Psoas muscle (tissue), 8 donors: ENCODE results near the gene MTPN. TPM values are rescaled to one million over a fixed set of nuclear protein-coding genes. Genes with fewer than 3 reads are reported as not detected.
A peak's percentile ranks its signal among the peaks of the same experiment; 100 is the strongest.

Source experiments
- ATAC-seq, 4 donors: fragments of 200-7000 bp; cut with Tn5 transposase; one replicate each; pipeline ENCODE4 v1.9.1; 2020; ENCODE audit warnings: moderate library complexity in 3 of 4, mild to moderate bottlenecking in 2 of 4
- DNase-seq, 2 donors: peaks; one replicate each; pipeline ENCODE4 v3.0.0-alpha.2; 2020
- H3K27ac ChIP-seq: fragments of 200-600 bp; one replicate; pipeline ENCODE4 v1.8.0; 2022
- H3K27me3 ChIP-seq, 3 donors: fragments of 200-600 bp in 1 of 3; one replicate each; pipeline versions ENCODE4 v1.6.1 to v1.8.0; 2013 to 2022; ENCODE audit warnings: low read length in 2 of 3, mild to moderate bottlenecking in 2 of 3, moderate library complexity in 1 of 3; ENCODE audit not compliant: insufficient read depth in 3 of 3
- H3K36me3 ChIP-seq, 2 donors: fragments of 200-600 bp in 1 of 2; one replicate each; pipeline versions ENCODE4 v1.6.1 to v1.8.0; 2013 to 2022; ENCODE audit warnings: low read depth in 1 of 2, mild to moderate bottlenecking in 1 of 2, moderate library complexity in 1 of 2; ENCODE audit not compliant: insufficient read depth in 1 of 2
- H3K4me1 ChIP-seq: fragments of 200-600 bp; one replicate; pipeline ENCODE4 v1.8.0; 2022
- H3K4me3 ChIP-seq: fragments of 200-600 bp; one replicate; pipeline ENCODE4 v1.8.0; 2022; ENCODE audit warnings: mild to moderate bottlenecking
- H3K9me3 ChIP-seq: fragments of 200-600 bp; one replicate; pipeline ENCODE4 v1.8.0; 2022
- WGBS, 3 donors: extraction: QIAGEN DNeasy Blood & Tissue Kit; methylation state at CpG; one replicate each; pipeline versions ENCODE4 v1.1.6 to v1.1.7; 2013; 5-methylcytosine and 5-hydroxymethylcytosine counted together
- intact Hi-C, 2 donors: fragments of 100-400 bp; cut with DNase I; formaldehyde crosslinking; loops; one replicate each; pipeline versions ENCODE4 v1.11.0 to v1.14.2; 2022
- polyA plus RNA-seq, 3 donors: library from polyadenylated mRNA; stranded (reverse); fragments of 200-250 nt; gene quantifications; one replicate each; pipeline ENCODE4 v1.2.3, GENCODE V29; 2013
- total RNA-seq, 4 donors: library from RNA; stranded (reverse); fragmentation: NEBNext Ultra II Directional in 2 of 4; extraction: Animal tissue kit (Norgen Biotek cat#: 25700) in 2 of 4; gene quantifications; one replicate each; pipeline versions ENCODE4 v1.2.1 to v1.2.4, GENCODE V29; 2021 to 2023
- TF ChIP-seq, protein P1 (sequence below): fragments of 200-600 bp; IDR thresholded peaks from one replicate; pipeline ENCODE4 v1.8.0; 2022; ENCODE audit warnings: antibody characterized with exemption
- donor health status: healthy with polysubstance abuse.
- donor health status: DM: no; HTN: no; CAD: no; lungs with moderate emphysema.
- donor health status: Bipolar disorder and iron deficiency.
- donor health status: healthy.
- donor health status: DM: yes; HTN: yes; CAD: no.
- donor health status: DM: no; HTN: no; CAD: no.
- donor health status: DM: no; HTN: no; CAD: no.
- donor health status: DM: yes; HTN: yes; CAD: no.

MTPN gene
- total and polyA plus RNA-seq, 7 donors: 41.4 to 107 (median 62.4) TPM

DNA sequence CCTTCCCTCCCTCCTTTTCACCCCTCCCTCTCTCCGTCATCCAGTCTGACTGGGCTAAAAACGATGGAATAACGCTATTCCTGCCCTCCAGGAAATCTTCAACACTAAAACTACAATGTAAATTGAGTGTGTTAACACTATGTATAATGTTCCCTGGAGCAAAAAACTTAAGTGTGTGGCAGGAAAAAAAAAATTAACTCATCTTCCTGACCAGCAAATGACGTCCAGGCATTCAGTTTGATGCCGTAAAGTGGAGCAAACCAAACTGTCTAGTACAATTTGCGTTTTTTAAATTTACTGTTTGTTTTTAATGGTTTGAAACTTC lies 545 bp upstream of the MTPN start:
- Histone ChIP-seq H3K9me3 (no peaks in the 10 kb centered on the region), H3K27ac (peak overlapping the region; percentile 91), H3K4me3 (peak overlapping the region; percentile 93), H3K36me3 (peaks cover 0 to 6% of the 10 kb centered on the region in 2 donors), H3K27me3 (no peaks in the 10 kb centered on the region), H3K4me1 (peaks cover 49% of the 10 kb centered on the region)
- intact Hi-C loops: loop anchor here (5.0 to 10.0 kb wide), 2 partner anchors 313 to 315 kb away; partner anchors contain the start of gene STMP1 (in 2 of the 2)
- WGBS, 3 donors: 58 to 67% (median 62%) methylated on average over 6 of the region's 6 CpGs
- TF ChIP-seq, protein P1, sequence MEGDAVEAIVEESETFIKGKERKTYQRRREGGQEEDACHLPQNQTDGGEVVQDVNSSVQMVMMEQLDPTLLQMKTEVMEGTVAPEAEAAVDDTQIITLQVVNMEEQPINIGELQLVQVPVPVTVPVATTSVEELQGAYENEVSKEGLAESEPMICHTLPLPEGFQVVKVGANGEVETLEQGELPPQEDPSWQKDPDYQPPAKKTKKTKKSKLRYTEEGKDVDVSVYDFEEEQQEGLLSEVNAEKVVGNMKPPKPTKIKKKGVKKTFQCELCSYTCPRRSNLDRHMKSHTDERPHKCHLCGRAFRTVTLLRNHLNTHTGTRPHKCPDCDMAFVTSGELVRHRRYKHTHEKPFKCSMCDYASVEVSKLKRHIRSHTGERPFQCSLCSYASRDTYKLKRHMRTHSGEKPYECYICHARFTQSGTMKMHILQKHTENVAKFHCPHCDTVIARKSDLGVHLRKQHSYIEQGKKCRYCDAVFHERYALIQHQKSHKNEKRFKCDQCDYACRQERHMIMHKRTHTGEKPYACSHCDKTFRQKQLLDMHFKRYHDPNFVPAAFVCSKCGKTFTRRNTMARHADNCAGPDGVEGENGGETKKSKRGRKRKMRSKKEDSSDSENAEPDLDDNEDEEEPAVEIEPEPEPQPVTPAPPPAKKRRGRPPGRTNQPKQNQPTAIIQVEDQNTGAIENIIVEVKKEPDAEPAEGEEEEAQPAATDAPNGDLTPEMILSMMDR: no peak
- ATAC-seq (peak in 1 of 4 donors; percentile 10), DNase-seq (no peak)

DNA sequence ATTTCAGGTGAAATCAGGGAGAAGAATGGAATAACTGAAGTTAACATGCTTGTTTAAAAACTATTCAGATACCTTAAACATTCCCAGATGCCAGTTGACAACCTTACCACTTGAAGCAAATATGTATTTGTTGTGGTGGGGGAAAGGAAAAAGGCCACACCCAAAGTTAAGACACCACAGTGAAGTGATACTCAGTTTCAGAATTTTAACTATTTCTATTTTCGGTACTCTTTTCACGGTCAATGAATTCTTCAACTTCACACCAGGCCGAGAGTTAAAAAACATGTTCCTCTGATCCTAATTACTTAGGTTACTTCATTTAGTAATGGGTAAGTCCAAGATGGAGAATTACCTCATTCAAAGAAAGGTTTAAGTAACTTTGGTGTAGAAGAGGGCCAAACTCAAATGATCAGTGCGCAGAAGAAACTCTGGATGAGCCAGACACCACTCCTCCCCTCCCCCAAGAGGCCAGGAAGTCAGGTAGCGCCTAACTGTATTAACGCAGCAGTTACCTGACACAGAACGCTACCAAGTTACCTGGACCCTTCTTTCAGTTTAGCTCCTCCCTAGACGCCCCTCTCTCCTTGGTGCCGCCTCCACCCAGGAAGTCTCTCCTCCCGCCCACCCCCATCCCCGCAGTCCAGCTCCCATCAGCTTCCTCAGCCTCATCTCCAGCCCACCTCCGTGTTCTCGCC lies 700 bp downstream of the MTPN start:
- intact Hi-C loops: loop anchor here (5.0 to 10.0 kb wide), 2 partner anchors 312 to 314 kb away; partner anchors contain the start of gene STMP1 (in 2 of the 2)
- H3K36me3 ChIP-seq: peaks cover 0 to 13% of the 10 kb centered on the region in 2 donors
- 1 to 3% (median 3%) methylated on average over 12 to 13 of the region's 13 CpGs for whole genome bisulfite sequencing, 3 donors
- no peaks in the 10 kb centered on the region for H3K27me3 ChIP-seq
- peaks cover 49% of the 10 kb centered on the region for H3K4me1 ChIP-seq
- no peaks in the 10 kb centered on the region for H3K9me3 ChIP-seq
- peak overlapping the region; percentile 91 for H3K27ac ChIP-seq
- ATAC-seq (peak; percentile 10 to 53 (median 22)), DNase-seq (peak in 1 of 2 donors; percentile 39)
- H3K4me3 ChIP-seq: peak overlapping the region; percentile 93
- TF ChIP-seq, protein P1: no peak

DNA sequence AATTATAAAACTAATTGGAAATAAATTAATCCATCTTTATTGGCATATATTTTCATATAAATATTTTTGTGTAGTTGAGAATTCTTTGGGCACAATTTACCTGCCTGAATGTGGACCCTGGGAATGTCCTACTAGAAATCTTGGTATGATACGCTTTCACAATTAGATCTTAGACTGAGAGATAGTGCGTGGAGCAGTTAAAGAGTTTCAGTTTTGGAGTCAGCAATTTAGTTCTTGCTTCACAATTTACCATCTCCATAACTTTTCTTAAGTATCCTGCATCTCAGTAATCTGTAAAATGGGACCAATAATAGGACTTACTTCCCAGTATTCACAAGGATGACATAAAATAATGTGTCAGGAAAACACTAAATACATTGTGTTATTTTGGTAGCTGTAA lies 2.0 kb downstream of the MTPN start:
- Histone ChIP-seq H3K4me1 (peaks cover 50% of the 10 kb centered on the region), H3K27ac (no peak overlapping the region), H3K36me3 (peaks cover 0 to 13% of the 10 kb centered on the region in 2 donors), H3K9me3 (no peaks in the 10 kb centered on the region), H3K27me3 (no peaks in the 10 kb centered on the region), H3K4me3 (peak overlapping the region; percentile 93)
- intact Hi-C loops: loop anchor here (5.0 to 10.0 kb wide), 2 partner anchors 310 to 313 kb away; partner anchors contain the start of gene STMP1 (in 2 of the 2)
- WGBS, 3 donors: 86 to 93% (median 89%) methylated on average over 2 of the region's 2 CpGs
- ATAC-seq (no peak), DNase-seq (no peak)
- TF ChIP-seq, protein P1: no peak

DNA sequence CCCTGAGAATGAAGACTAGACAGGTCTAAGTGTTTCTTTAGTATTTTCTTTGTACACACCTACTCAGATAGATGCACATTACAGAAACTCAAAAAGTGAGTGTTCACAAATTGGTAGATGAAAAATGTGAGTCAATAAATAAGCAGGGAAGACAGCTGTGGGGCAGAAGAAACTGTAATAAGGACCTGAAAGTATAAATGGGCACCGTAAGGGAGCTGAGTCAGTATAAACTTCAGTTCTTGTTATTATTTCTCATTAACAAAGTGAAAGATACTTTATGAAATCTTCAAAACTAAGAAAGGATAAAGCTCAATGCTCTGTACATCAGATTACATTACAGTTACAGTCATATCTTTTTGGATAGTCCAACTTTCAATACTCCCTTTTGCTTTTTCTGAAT lies 2.5 kb downstream of the MTPN start:
- H3K36me3 ChIP-seq: peaks cover 0 to 18% of the 10 kb centered on the region in 2 donors
- intact Hi-C loops: loop anchor here (5.0 to 10.0 kb wide), 2 partner anchors 310 to 312 kb away; partner anchors contain the start of gene STMP1 (in 2 of the 2)
- TF ChIP-seq, protein P1: no peak
- H3K27me3 ChIP-seq: no peaks in the 10 kb centered on the region
- ATAC-seq: no peak
- H3K9me3 ChIP-seq: no peaks in the 10 kb centered on the region
- DNase-seq: no peak
- whole genome bisulfite sequencing, 3 donors: 46 to 69% (median 54%) methylated on average over 1 of the region's 1 CpG
- peaks cover 45% of the 10 kb centered on the region for H3K4me1 ChIP-seq
- H3K4me3 ChIP-seq: peak overlapping the region; percentile 93
- no peak overlapping the region for H3K27ac ChIP-seq
